Measurements from ENCODE around the gene KCTD17.

Gene KCTD17

DNA sequence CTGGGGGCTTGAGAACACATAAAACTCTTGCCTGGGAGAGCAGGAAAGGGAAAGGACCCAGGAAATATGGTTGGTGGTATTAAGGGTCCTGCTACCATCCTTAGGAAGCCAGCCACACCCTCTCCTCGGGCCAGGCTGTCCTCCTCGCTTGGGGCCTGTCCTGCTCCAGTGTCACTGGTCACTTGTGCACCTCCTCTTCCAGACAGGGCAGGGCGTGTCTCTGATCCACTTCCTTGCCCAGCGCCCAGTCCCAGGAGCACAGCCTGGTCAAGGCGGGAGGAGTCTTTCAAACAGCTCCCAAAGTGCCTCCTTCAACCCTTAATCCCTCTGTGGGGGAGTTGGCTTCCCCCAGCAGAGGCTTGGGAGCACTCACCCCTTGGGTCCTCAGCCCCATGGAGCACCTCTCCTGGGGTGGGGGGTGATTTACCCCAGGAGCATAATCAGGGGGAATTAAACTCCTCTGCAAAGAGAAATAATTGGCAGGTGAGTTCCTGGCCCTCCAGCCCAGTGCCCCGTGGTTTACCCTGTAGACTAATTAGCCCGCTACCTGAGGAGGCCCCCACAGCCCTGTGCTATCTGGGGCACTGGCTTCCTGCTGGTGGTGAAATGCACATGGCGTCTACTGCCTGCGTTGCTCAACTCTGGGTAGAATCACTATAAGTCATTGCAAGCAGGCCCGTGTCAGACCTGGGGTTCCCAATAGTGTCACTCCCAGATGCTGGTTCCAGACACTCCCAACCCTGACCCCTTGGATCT is 49.9 kb downstream of the KCTD17 start:
- no peak overlapping the region for H3K4me3 ChIP-seq (ENCODE audit: low read depth, low read length)
- TF ChIP-seq, protein P1, sequence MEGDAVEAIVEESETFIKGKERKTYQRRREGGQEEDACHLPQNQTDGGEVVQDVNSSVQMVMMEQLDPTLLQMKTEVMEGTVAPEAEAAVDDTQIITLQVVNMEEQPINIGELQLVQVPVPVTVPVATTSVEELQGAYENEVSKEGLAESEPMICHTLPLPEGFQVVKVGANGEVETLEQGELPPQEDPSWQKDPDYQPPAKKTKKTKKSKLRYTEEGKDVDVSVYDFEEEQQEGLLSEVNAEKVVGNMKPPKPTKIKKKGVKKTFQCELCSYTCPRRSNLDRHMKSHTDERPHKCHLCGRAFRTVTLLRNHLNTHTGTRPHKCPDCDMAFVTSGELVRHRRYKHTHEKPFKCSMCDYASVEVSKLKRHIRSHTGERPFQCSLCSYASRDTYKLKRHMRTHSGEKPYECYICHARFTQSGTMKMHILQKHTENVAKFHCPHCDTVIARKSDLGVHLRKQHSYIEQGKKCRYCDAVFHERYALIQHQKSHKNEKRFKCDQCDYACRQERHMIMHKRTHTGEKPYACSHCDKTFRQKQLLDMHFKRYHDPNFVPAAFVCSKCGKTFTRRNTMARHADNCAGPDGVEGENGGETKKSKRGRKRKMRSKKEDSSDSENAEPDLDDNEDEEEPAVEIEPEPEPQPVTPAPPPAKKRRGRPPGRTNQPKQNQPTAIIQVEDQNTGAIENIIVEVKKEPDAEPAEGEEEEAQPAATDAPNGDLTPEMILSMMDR (IDR thresholded peaks at IDR 0.05; ENCODE audit: low read depth, low read length, missing control alignments) = no peak
- DNase-seq (ENCODE audit: low read depth) = no peak

DNA sequence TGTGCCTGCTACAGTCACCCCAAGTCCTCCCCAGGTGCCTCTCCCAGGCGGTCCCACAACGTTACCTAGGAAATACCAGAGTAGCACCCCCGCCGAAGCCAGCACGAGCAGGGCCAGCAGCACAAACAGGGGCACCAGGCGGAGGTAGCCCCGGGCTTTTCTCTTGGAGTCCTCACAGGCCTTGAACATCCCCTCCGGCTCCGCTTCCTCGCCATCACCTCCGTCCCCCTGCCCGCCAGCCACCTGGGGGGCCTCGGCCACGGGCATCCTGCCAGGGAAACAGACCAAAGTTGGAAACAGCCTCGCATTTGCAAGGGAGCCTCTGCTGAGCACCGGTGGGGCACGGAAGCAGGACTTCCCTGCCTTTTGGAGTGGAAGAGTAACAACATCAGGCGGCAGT is 51.6 kb downstream of the KCTD17 start:
- no peak overlapping the region for H3K4me3 ChIP-seq (ENCODE audit: low read depth, low read length)
- TF ChIP-seq, protein P1 (IDR thresholded peaks at IDR 0.05; ENCODE audit: low read depth, low read length, missing control alignments) = no peak
- no peak for DNase-seq (ENCODE audit: low read depth)

DNA sequence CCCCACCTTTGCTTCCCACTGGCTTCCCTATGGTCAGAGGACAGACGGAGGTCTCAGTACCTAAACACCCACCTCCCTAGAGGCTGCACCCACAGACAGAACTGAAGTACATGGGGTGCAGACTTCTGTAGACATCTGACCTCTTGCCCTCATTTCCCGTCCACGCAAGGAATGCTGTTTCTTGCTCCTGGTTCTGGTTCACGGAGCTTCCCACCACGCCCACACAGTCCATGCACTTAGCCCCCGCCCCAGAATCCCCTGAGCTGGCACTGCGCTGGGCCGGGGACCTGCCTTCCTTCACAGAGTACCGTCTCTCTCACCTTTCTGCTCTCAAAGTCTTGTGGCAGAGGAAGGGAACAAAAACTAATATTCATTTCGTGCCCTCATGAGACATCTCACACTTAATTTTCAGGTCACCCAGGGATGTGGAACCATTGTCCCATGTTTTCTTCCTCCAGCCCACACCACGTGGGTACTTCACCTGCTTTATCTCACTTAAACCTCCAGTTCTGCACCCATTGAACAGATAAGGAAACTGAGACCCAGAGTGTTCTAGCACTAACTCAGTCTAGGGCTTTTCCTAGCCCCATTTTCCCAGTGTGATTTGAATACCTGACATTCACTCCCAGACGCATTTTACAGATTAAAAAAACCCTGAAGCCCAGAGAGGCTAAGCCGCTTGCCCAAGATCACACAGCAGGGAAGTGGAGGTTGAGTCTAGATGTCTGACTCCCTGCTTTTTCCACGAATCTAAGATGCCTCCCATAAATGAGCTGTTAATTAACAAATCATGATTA is 52.3 kb downstream of the KCTD17 start:
- no peak overlapping the region for H3K4me3 ChIP-seq (ENCODE audit: low read depth, low read length)
- no peak for DNase-seq (ENCODE audit: low read depth)
- TF ChIP-seq, protein P1 (IDR thresholded peaks at IDR 0.05; ENCODE audit: low read depth, low read length, missing control alignments) = no peak

DNA sequence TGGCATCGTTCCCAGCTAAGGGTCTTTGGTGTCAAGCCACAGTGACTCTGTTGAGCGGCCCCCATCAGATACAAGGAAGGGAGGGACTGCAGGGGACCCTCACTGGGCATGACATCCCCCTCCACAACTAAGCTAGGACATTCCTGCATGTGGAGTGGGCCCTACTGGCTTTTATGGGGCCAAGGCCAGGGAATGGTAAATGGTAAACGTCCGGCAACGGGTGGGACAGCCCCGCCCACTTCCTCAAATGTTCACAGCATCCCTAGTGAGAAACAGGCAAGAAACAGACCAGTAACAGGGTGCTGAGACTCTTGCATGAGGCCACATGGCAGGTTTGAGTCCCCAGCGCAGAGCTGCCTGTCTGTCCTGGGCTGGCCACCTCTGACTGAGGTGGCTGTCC is 53.6 kb downstream of the KCTD17 start:
- no peak overlapping the region for H3K4me3 ChIP-seq (ENCODE audit: low read depth, low read length)
- DNase-seq (ENCODE audit: low read depth) = no peak
- TF ChIP-seq, protein P1 (IDR thresholded peaks at IDR 0.05; ENCODE audit: low read depth, low read length, missing control alignments) = no peak

DNA sequence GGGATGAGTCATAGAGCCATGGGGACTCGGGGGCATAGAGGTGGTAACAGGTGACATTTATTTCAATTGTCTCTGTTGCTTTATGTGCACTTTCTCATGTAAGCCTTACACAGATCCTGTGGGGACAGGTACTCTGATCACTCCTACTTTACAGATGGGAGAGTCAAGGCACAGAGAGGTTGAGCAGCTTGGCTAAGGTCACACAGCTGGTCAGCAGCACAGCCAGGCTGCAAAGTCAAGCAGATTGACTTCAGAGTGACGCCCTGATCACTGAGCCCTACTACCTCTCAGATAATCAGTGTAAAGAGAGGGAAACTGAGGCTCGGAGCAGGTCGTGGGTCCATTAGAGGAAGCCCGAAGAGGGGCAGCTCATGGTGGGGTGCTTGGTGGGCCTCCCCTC is 54.4 kb downstream of the KCTD17 start:
- TF ChIP-seq, protein P1 (IDR thresholded peaks at IDR 0.05; ENCODE audit: low read depth, low read length, missing control alignments) = no peak
- no peak for DNase-seq (ENCODE audit: low read depth)
- no peak overlapping the region for H3K4me3 ChIP-seq (ENCODE audit: low read depth, low read length)

DNA sequence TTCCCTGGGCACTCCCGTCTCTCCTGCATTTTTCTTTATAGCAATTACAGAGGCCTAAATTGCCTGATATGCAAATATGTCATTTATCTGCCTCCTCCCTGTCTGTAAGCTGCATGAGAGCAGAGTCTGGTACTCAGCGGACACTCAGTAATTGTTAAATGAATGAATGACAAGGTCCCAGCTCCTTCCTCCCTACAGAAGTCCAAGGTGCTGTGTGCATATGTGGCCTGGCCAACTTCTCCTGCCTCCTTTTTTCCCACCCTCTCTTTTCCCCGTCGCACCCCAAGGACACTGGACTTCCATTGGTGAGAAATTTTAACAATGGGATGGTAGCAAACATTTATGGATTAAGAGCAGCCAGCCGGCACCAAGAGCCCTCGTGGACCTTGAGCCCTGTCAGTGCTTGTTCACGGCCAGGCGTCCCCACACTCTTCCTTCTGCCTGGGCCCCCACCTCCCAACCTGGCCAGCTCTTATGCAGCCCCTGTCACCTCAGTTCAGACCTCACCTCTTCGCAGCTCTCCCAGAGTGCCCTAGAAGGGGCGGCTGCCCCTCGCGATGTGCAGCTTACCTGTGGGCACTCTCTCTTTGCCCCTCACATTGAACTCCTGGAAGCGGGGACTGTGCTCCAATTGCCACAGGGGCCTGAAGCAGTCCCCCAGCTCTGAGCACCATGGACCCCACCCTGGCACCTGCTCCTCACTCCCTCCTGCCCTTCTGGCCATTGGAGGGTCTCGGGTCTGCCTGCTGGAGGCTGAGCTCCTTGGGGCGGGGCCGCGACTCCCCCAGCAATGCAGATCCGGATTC is 56.5 kb downstream of the KCTD17 start:
- no peak for DNase-seq (ENCODE audit: low read depth)
- TF ChIP-seq, protein P1 (IDR thresholded peaks at IDR 0.05; ENCODE audit: low read depth, low read length, missing control alignments) = no peak
- no peak overlapping the region for H3K4me3 ChIP-seq (ENCODE audit: low read depth, low read length)
